Measurements from ENCODE around the gene DLG1. TPM values are rescaled to one million over a fixed set of nuclear protein-coding genes. Genes with fewer than 3 reads are reported as not detected.

Gene DLG1
- total RNA-seq, result 137 TPM

DNA sequence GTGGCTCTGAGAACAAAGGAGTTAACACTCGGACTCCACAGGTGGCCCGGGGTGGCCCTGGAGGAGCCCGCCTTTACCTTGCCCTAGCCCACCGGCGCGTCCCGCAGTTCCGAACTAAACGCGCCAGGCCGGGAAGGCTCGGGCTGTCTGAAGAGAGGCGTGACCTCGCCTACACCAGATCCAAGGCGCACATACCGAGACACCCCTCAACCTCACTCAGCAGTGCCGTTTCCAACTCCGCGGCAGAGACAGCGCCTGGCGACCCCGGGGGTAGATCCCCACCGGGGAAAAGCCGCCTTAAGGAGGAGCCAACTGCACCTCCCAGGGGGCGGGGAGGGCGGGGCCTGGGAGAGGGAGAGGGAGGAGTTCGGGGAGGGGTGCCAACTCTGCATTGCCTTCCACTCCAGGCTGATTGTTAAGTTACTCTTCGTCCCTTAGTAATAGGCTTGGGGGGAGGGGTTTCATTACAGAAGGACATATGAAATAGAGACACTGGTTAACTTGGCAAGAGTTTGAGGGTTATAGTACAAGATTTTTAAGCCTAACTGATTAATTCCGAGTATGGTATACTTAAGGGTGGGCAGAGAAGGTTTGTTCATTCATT, at the start of gene DLG1:
Gene DLG1, minus strand, starts transcription at position 272 of the 604 bp plus-strand sequence. CDS start 1,408 bp downstream, outside the sequence.

DNA sequence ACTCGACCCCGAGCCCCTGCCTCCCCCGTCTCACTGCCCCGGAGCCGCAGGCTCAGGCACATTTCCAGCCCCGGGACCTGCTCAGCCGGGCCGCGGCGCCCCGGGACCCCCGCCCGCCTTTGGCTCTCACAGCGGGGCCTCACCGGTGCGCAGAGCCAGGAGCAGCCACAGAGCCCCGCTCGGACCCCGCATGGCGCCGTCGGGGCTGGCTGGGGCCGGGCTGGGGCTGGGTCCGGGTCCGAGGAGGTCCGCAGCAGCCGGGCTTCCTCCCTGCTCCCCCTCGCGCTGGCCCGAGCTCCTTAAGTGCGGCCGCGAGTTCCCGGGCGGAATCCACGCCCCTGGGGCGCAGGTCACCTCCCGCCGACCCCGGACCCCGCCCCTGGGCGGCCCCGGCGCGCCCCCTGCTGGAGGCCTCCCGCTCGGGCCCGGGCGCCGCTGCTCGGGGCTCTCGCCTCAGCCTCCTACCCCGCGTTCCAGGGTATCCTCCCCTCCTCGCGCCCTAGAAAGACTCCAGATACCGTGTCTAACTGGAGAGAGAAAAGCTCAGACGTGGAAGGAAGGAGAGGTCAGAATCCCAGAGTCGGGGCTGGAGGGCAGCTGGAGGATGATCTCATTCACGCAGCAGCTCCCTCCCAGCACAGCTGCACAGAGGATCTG, 268.8 kb downstream of the DLG1 start, which contains the start of gene MELTF:
Gene MELTF, minus strand, starts transcription at position 307 of the 657 bp plus-strand sequence. Its CDS starts 115 bp downstream, at position 192.

Small RNA genes lying within 50 kb of the gene (small RNA-seq; reads per million reads assigned to genes)
- not detected for gene MIR4797 (ENCODE audit: low replicate concordance)
